ENCODE results near the gene CHFR. TPM values are rescaled to one million over a fixed set of nuclear protein-coding genes. Genes with fewer than 3 reads are reported as not detected.

The CHFR gene
- total RNA-seq, 1 experiment from 2014 or later, result 24.2 TPM

Other genes starting within 250 kb of the CHFR start
- 35.5 and 39.1 TPM in 2 replicates for gene POLE, start 200.3 kb downstream of the CHFR start, total RNA-seq (2014; rRNA removed; shearing (Covaris generic))
- gene PXMP2, start 200.0 kb downstream of the CHFR start, total RNA-seq (2014; rRNA removed; shearing (Covaris generic)), result 43.7 TPM in 2 replicates
- gene PGAM5, start 176.8 kb downstream of the CHFR start, total RNA-seq (2014; rRNA removed; shearing (Covaris generic)), result 125 and 145 TPM in 2 replicates
- gene ANKLE2, start 125.8 kb downstream of the CHFR start, total RNA-seq (2014; rRNA removed; shearing (Covaris generic)), result 52.5 and 59.5 TPM in 2 replicates
- 76.4 and 80.9 TPM in 2 replicates for gene GOLGA3, start 58.7 kb downstream of the CHFR start, total RNA-seq (2014; rRNA removed; shearing (Covaris generic))
- 4.4 and 5.5 TPM in 2 replicates for gene ZNF605, start 68.7 kb upstream of the CHFR start, total RNA-seq (2014; rRNA removed; shearing (Covaris generic))
- 11.7 and 12.8 TPM in 2 replicates for gene ZNF26, start 98.8 kb upstream of the CHFR start, total RNA-seq (2014; rRNA removed; shearing (Covaris generic))
- 13.4 and 14.3 TPM in 2 replicates for gene ZNF84, start 149.9 kb upstream of the CHFR start, total RNA-seq (2014; rRNA removed; shearing (Covaris generic))
- 14.9 and 15.2 TPM in 2 replicates for gene ZNF140, start 193.3 kb upstream of the CHFR start, total RNA-seq (2014; rRNA removed; shearing (Covaris generic))
- 0.30 and 0.37 TPM in 2 replicates for gene ZNF891, start 242.7 kb upstream of the CHFR start, total RNA-seq (2014; rRNA removed; shearing (Covaris generic))
- gene ZNF10, start 243.0 kb upstream of the CHFR start, total RNA-seq (2014; rRNA removed; shearing (Covaris generic)), result 0.50 and 0.59 TPM in 2 replicates